SK-N-SH (cell line): ENCODE results near the gene FAM168A.

Experiments
- EP300 ChIP-seq, 2 experiments: IDR thresholded peaks; 2 replicates each; pipeline versions ENCODE4 v1.4.0 to v1.6.1; 2012; ENCODE audit warnings: borderline replicate concordance in 1 of 2, low read depth in 1 of 2, low read length in 1 of 2
- GATA2 ChIP-seq: sonication (generic); formaldehyde crosslinking; IDR thresholded peaks from 2 replicates; pipeline ENCODE4 v1.5.0; 2020; ENCODE audit warnings: mild to moderate bottlenecking, missing genetic modification reagents
- JUND ChIP-seq: IDR thresholded peaks from 2 replicates; pipeline ENCODE4 v1.4.0; 2012
- MXI1 ChIP-seq: IDR thresholded peaks from 2 replicates; pipeline ENCODE4 v1.6.1; 2012; ENCODE audit warnings: mild to moderate bottlenecking, low read depth, low read length, improper control_type of control experiment
- POLR2AphosphoS5 ChIP-seq: IDR thresholded peaks from 2 replicates; pipeline ENCODE4 v1.6.1; 2012; ENCODE audit warnings: low read depth, low read length
- RAD21 ChIP-seq: IDR thresholded peaks from 2 replicates; pipeline ENCODE4 v1.6.1; 2012; ENCODE audit warnings: mild to moderate bottlenecking, low read length
- RXRA ChIP-seq: IDR thresholded peaks from 2 replicates; pipeline ENCODE4 v1.4.0; 2012; ENCODE audit warnings: low read depth, mild to moderate bottlenecking, borderline replicate concordance
- SIN3A ChIP-seq: IDR thresholded peaks from 2 replicates; pipeline ENCODE4 v1.6.1; 2012; ENCODE audit warnings: low read depth, mild to moderate bottlenecking, low read length, moderate library complexity, borderline replicate concordance
- TAF1 ChIP-seq: IDR thresholded peaks from 2 replicates; pipeline ENCODE4 v1.6.1; 2012; ENCODE audit warnings: low read depth, mild to moderate bottlenecking, low read length, moderate library complexity, borderline replicate concordance
- TF ChIP-seq, protein P1 (sequence below): IDR thresholded peaks from 2 replicates; pipeline ENCODE4 v1.4.0; 2012; ENCODE audit warnings: low read depth, borderline replicate concordance
- TF ChIP-seq, protein P2 (sequence below): fragments of 200-600 bp; sonication (generic); IDR thresholded peaks from 2 replicates; pipeline ENCODE4 v1.6.1; 2017; ENCODE audit warnings: antibody characterized with exemption, mild to moderate bottlenecking, moderate library complexity
- TF ChIP-seq, protein P3 (sequence below): IDR thresholded peaks from 2 replicates; pipeline ENCODE4 v1.4.0; 2012; ENCODE audit warnings: low read depth
- TF ChIP-seq, protein P4 (sequence below): fragments of 150-350 bp; IDR thresholded peaks from 2 replicates; pipeline ENCODE4 v1.6.1; 2017; ENCODE audit warnings: antibody characterized with exemption, low read length, low read depth, borderline replicate concordance
- TF ChIP-seq, protein P5 (sequence below): IDR thresholded peaks from 2 replicates; pipeline ENCODE4 v1.4.0; 2012; ENCODE audit warnings: low read depth, borderline replicate concordance

DNA sequence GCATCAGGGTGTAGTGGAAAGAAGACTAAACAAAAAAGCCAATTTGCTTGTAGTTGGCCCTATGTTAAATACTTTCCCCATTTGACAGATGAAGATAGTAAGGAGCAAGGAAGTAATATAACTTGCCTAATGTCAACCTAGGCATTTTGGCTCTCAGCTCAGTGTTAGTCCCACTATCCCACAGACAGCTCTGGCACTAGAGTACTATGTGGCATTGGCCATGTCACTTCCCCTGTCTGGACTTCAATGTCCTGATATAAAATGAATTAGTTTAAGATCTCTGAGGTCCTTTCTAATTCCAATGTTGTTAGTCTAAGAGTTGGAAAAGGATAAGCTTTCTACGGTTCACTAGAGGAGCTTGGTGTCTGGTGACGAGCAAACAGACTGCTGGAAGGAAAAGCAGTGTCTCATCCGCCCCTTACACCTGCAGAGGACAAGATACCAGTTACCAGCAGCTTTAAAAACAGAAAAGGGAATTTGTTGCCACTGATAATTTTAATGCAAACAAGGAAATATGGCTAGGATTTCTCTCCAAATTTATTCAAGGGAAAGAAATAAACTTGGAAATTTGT is 129.2 kb downstream of the FAM168A start:
- TF ChIP-seq GATA2, result no peak
- no peak for TF ChIP-seq TAF1
- TF ChIP-seq EP300 (IDR thresholded peaks at IDR 0.05; ENCODE audit: borderline replicate concordance in 1 of 2, low read depth in 1 of 2, low read length in 1 of 2), result no peak
- no peak for TF ChIP-seq SIN3A
- TF ChIP-seq, protein P1, sequence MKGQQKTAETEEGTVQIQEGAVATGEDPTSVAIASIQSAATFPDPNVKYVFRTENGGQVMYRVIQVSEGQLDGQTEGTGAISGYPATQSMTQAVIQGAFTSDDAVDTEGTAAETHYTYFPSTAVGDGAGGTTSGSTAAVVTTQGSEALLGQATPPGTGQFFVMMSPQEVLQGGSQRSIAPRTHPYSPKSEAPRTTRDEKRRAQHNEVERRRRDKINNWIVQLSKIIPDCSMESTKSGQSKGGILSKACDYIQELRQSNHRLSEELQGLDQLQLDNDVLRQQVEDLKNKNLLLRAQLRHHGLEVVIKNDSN, result no peak
- no peak for TF ChIP-seq RAD21
- TF ChIP-seq, protein P2, sequence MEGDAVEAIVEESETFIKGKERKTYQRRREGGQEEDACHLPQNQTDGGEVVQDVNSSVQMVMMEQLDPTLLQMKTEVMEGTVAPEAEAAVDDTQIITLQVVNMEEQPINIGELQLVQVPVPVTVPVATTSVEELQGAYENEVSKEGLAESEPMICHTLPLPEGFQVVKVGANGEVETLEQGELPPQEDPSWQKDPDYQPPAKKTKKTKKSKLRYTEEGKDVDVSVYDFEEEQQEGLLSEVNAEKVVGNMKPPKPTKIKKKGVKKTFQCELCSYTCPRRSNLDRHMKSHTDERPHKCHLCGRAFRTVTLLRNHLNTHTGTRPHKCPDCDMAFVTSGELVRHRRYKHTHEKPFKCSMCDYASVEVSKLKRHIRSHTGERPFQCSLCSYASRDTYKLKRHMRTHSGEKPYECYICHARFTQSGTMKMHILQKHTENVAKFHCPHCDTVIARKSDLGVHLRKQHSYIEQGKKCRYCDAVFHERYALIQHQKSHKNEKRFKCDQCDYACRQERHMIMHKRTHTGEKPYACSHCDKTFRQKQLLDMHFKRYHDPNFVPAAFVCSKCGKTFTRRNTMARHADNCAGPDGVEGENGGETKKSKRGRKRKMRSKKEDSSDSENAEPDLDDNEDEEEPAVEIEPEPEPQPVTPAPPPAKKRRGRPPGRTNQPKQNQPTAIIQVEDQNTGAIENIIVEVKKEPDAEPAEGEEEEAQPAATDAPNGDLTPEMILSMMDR, result no peak
- TF ChIP-seq, protein P3, sequence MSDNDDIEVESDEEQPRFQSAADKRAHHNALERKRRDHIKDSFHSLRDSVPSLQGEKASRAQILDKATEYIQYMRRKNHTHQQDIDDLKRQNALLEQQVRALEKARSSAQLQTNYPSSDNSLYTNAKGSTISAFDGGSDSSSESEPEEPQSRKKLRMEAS, result no peak
- no peak for TF ChIP-seq RXRA
- no peak for TF ChIP-seq MXI1
- no peak for TF ChIP-seq POLR2AphosphoS5
- TF ChIP-seq, protein P4, sequence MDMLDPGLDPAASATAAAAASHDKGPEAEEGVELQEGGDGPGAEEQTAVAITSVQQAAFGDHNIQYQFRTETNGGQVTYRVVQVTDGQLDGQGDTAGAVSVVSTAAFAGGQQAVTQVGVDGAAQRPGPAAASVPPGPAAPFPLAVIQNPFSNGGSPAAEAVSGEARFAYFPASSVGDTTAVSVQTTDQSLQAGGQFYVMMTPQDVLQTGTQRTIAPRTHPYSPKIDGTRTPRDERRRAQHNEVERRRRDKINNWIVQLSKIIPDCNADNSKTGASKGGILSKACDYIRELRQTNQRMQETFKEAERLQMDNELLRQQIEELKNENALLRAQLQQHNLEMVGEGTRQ, result no peak
- TF ChIP-seq, protein P5, sequence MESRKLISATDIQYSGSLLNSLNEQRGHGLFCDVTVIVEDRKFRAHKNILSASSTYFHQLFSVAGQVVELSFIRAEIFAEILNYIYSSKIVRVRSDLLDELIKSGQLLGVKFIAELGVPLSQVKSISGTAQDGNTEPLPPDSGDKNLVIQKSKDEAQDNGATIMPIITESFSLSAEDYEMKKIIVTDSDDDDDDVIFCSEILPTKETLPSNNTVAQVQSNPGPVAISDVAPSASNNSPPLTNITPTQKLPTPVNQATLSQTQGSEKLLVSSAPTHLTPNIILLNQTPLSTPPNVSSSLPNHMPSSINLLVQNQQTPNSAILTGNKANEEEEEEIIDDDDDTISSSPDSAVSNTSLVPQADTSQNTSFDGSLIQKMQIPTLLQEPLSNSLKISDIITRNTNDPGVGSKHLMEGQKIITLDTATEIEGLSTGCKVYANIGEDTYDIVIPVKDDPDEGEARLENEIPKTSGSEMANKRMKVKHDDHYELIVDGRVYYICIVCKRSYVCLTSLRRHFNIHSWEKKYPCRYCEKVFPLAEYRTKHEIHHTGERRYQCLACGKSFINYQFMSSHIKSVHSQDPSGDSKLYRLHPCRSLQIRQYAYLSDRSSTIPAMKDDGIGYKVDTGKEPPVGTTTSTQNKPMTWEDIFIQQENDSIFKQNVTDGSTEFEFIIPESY, result no peak
- no peak for TF ChIP-seq JUND
